Liver (tissue), 9 donors: Measurements from ENCODE around the gene PLEKHA5. TPM values are rescaled to one million over a fixed set of nuclear protein-coding genes. Genes with fewer than 3 reads are reported as not detected.
A peak's percentile ranks its signal among the peaks of the same experiment; 100 is the strongest.

Source experiments
- DNase-seq: peaks from one replicate; pipeline ENCODE4 v3.0.0-alpha.2; 2017; ENCODE audit warnings: low spot score
- H3K27ac ChIP-seq, 2 donors: one replicate each; pipeline ENCODE4 v1.7.0; 2013; ENCODE audit warnings: inconsistent platforms in 2 of 2, low read length in 2 of 2, control low read depth in 1 of 2, low read depth in 1 of 2, mild to moderate bottlenecking in 1 of 2
- H3K27me3 ChIP-seq, 4 donors: one replicate each; pipeline versions ENCODE4 v1.6.1 to v1.7.0; 2013; ENCODE audit warnings: low read length in 3 of 4, inconsistent platforms in 1 of 4, mild to moderate bottlenecking in 1 of 4, moderate library complexity in 1 of 4; ENCODE audit not compliant: control insufficient read depth in 4 of 4, insufficient read depth in 4 of 4
- H3K36me3 ChIP-seq, 4 donors: one replicate each; pipeline versions ENCODE4 v1.6.1 to v1.7.0; 2013; ENCODE audit warnings: low read length in 3 of 4, mild to moderate bottlenecking in 3 of 4, low read depth in 1 of 4, moderate library complexity in 1 of 4; ENCODE audit not compliant: control insufficient read depth in 4 of 4, insufficient read depth in 3 of 4
- H3K4me1 ChIP-seq, 4 donors: one replicate each; pipeline versions ENCODE4 v1.6.1 to v1.7.0; 2013; ENCODE audit warnings: low read length in 3 of 4, mild to moderate bottlenecking in 3 of 4, moderate library complexity in 1 of 4; ENCODE audit not compliant: control insufficient read depth in 4 of 4, insufficient read depth in 4 of 4
- H3K4me3 ChIP-seq, 3 donors: one replicate each; pipeline versions ENCODE4 v1.6.1 to v1.7.0; 2013; ENCODE audit warnings: low read length in 3 of 3, control low read depth in 1 of 3, low read depth in 1 of 3, mild to moderate bottlenecking in 1 of 3
- H3K9ac ChIP-seq, 2 donors: one replicate each; pipeline ENCODE4 v1.7.0; 2013; ENCODE audit warnings: low read length in 2 of 2, mild to moderate bottlenecking in 2 of 2, moderate library complexity in 2 of 2, control low read depth in 1 of 2, low read depth in 1 of 2
- H3K9me3 ChIP-seq, 4 donors: one replicate each; pipeline versions ENCODE4 v1.6.1 to v1.7.0; 2013; ENCODE audit warnings: low read length in 3 of 4; ENCODE audit not compliant: control insufficient read depth in 4 of 4
- CTCF ChIP-seq: fragments of 150-350 bp; IDR thresholded peaks from 2 replicates; pipeline ENCODE4 v1.5.1; 2017; ENCODE audit warnings: improper control_type of control experiment, low read depth, low read length; ENCODE audit not compliant: missing input control
- GABPA ChIP-seq, 2 donors: IDR thresholded peaks in 1 of 2; conservative IDR thresholded peaks in 1 of 2; 2 replicates each; pipeline ENCODE4 v1.6.1; 2016; ENCODE audit warnings: antibody characterized with exemption in 2 of 2, mild to moderate bottlenecking in 1 of 2, moderate library complexity in 1 of 2
- HNF4A ChIP-seq, 2 donors: conservative IDR thresholded peaks; 2 replicates each; pipeline ENCODE4 v1.6.1; 2016; ENCODE audit warnings: antibody characterized with exemption in 2 of 2, mild to moderate bottlenecking in 2 of 2
- HNF4G ChIP-seq: IDR thresholded peaks from 2 replicates; pipeline ENCODE4 v1.6.1; 2016; ENCODE audit warnings: antibody characterized with exemption
- JUND ChIP-seq, 2 donors: IDR thresholded peaks; 2 replicates each; pipeline ENCODE4 v1.6.1; 2016; ENCODE audit warnings: antibody characterized with exemption in 2 of 2
- MAX ChIP-seq: IDR thresholded peaks from 2 replicates; pipeline ENCODE4 v1.6.1; 2016; ENCODE audit warnings: antibody characterized with exemption
- NR2F2 ChIP-seq: IDR thresholded peaks from 2 replicates; pipeline ENCODE4 v1.6.1; 2016; ENCODE audit warnings: antibody characterized with exemption
- RAD21 ChIP-seq, 2 donors: IDR thresholded peaks; 2 replicates each; pipeline ENCODE4 v1.6.1; 2016; ENCODE audit warnings: antibody characterized with exemption in 2 of 2, mild to moderate bottlenecking in 2 of 2
- RXRA ChIP-seq, 2 donors: IDR thresholded peaks; 2 replicates each; pipeline ENCODE4 v1.6.1; 2017 to 2018; ENCODE audit warnings: antibody characterized with exemption in 2 of 2, mild to moderate bottlenecking in 1 of 2
- SP1 ChIP-seq: IDR thresholded peaks from 2 replicates; pipeline ENCODE4 v1.6.1; 2018; ENCODE audit warnings: antibody characterized with exemption, mild to moderate bottlenecking
- TAF1 ChIP-seq: conservative IDR thresholded peaks from 2 replicates; pipeline ENCODE4 v1.6.1; 2016; ENCODE audit warnings: antibody characterized with exemption, mild to moderate bottlenecking
- YY1 ChIP-seq: IDR thresholded peaks from 2 replicates; pipeline ENCODE4 v1.6.1; 2016; ENCODE audit warnings: antibody characterized with exemption, mild to moderate bottlenecking
- WGBS: extraction: QIAGEN DNeasy Blood & Tissue Kit; methylation state at CpG from one replicate; pipeline ENCODE4 v1.1.7; 2013; 5-methylcytosine and 5-hydroxymethylcytosine counted together
- polyA plus RNA-seq, 2 donors: library from polyadenylated mRNA; stranded (reverse) in 1 of 2; unstranded in 1 of 2; fragments of 200-250 nt in 1 of 2; fragments of >200 nt in 1 of 2; fragmentation: Nextera tagmentation in 1 of 2; extraction: Ambion mirVana in 1 of 2; gene quantifications; one replicate each; pipeline versions ENCODE4 v1.2.1 to v1.2.3, GENCODE V29; 2013 to 2015
- total RNA-seq, 2 donors: library from RNA; depleted of rRNA; stranded (reverse); fragments of >200 nt; gene quantifications; one replicate each; pipeline ENCODE4 v1.2.3, GENCODE V29; 2014
- TF ChIP-seq, protein P1 (sequence below): IDR thresholded peaks from 2 replicates; pipeline ENCODE4 v1.6.1; 2016; ENCODE audit warnings: antibody characterized with exemption, mild to moderate bottlenecking
- TF ChIP-seq, protein P2 (sequence below): IDR thresholded peaks from 2 replicates; pipeline ENCODE4 v1.6.1; 2016; ENCODE audit warnings: antibody characterized with exemption
- TF ChIP-seq, protein P3 (sequence below): IDR thresholded peaks from 2 replicates; pipeline ENCODE4 v1.6.1; 2016; ENCODE audit warnings: antibody characterized with exemption
- donor health status: healthy.
- donor health status: healthy.
- donor health status: healthy.
- donor health status: healthy.
- donor health status: healthy.

Gene PLEKHA5
- total and polyA plus RNA-seq, 4 donors, result 4.6 to 25.5 (median 16.8) TPM

GRCh38 chr12:19127270-19127669, 2.3 kb upstream of the PLEKHA5 start:
- H3K4me1 ChIP-seq, result peaks cover 3 to 14% (median 5%) of the 10 kb centered on the region in 4 donors
- no peak overlapping the region for H3K27ac ChIP-seq
- peak overlapping the region in 1 of 3 donors; percentile 25 for H3K4me3 ChIP-seq
- TF ChIP-seq RXRA (IDR thresholded peaks at IDR 0.05) (no peak), RAD21 (IDR thresholded peaks at IDR 0.05) (no peak), YY1 (no peak), TAF1 (no peak), HNF4A (conservative IDR thresholded peaks at IDR 0.05) (no peak)
- TF ChIP-seq, protein P1, sequence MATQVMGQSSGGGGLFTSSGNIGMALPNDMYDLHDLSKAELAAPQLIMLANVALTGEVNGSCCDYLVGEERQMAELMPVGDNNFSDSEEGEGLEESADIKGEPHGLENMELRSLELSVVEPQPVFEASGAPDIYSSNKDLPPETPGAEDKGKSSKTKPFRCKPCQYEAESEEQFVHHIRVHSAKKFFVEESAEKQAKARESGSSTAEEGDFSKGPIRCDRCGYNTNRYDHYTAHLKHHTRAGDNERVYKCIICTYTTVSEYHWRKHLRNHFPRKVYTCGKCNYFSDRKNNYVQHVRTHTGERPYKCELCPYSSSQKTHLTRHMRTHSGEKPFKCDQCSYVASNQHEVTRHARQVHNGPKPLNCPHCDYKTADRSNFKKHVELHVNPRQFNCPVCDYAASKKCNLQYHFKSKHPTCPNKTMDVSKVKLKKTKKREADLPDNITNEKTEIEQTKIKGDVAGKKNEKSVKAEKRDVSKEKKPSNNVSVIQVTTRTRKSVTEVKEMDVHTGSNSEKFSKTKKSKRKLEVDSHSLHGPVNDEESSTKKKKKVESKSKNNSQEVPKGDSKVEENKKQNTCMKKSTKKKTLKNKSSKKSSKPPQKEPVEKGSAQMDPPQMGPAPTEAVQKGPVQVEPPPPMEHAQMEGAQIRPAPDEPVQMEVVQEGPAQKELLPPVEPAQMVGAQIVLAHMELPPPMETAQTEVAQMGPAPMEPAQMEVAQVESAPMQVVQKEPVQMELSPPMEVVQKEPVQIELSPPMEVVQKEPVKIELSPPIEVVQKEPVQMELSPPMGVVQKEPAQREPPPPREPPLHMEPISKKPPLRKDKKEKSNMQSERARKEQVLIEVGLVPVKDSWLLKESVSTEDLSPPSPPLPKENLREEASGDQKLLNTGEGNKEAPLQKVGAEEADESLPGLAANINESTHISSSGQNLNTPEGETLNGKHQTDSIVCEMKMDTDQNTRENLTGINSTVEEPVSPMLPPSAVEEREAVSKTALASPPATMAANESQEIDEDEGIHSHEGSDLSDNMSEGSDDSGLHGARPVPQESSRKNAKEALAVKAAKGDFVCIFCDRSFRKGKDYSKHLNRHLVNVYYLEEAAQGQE, result no peak
- H3K27me3 ChIP-seq, result no peaks in the 10 kb centered on the region
- H3K9me3 ChIP-seq, result peaks cover 2 to 12% (median 7%) of the 10 kb centered on the region in 4 donors
- DNase-seq, result no peak
- no peaks in the 10 kb centered on the region for H3K36me3 ChIP-seq
- H3K9ac ChIP-seq, result no peak overlapping the region

GRCh38 chr12:19128485-19128884, 1.0 kb upstream of the PLEKHA5 start:
- 42% methylated on average over 2 of the region's 2 CpGs for WGBS
- Histone ChIP-seq H3K27ac (peak overlapping the region; percentile 84), H3K27me3 (no peaks in the 10 kb centered on the region), H3K36me3 (no peaks in the 10 kb centered on the region), H3K9ac (no peak overlapping the region), H3K4me3 (no peak overlapping the region), H3K9me3 (peaks cover 2 to 12% (median 7%) of the 10 kb centered on the region in 4 donors), H3K4me1 (peaks cover 3 to 20% (median 5%) of the 10 kb centered on the region in 4 donors)
- no peak for DNase-seq
- TF ChIP-seq JUND (IDR thresholded peaks at IDR 0.05) (no peak), RAD21 (IDR thresholded peaks at IDR 0.05) (peak in 1 of 2 donors; percentile 13), NR2F2 (no peak)
- TF ChIP-seq, protein P1, result no peak

GRCh38 chr12:19129122-19129485, 429 bp upstream of the PLEKHA5 start:
- H3K27me3 ChIP-seq, result no peaks in the 10 kb centered on the region
- H3K4me3 ChIP-seq, result peak overlapping the region; percentile 33 to 93 (median 66)
- H3K9ac ChIP-seq, result peak overlapping the region; percentile 69 to 84
- H3K4me1 ChIP-seq, result peaks cover 3 to 20% (median 5%) of the 10 kb centered on the region in 4 donors
- H3K36me3 ChIP-seq, result no peaks in the 10 kb centered on the region
- no peak for DNase-seq
- peak overlapping the region; percentile 84 for H3K27ac ChIP-seq
- WGBS, result 1% methylated on average over 12 of the region's 12 CpGs
- peaks cover 2 to 12% (median 7%) of the 10 kb centered on the region in 4 donors for H3K9me3 ChIP-seq
- TF ChIP-seq JUND (IDR thresholded peaks at IDR 0.05), result peak in 1 of 2 donors; percentile 8
- peak; percentile 19 to 44 for TF ChIP-seq RAD21 (IDR thresholded peaks at IDR 0.05)
- TF ChIP-seq SP1, result peak; percentile 56
- no peak for TF ChIP-seq TAF1
- TF ChIP-seq HNF4A (conservative IDR thresholded peaks at IDR 0.05), result peak; percentile 45 to 58
- TF ChIP-seq MAX, result no peak
- no peak for TF ChIP-seq CTCF
- TF ChIP-seq, protein P2, sequence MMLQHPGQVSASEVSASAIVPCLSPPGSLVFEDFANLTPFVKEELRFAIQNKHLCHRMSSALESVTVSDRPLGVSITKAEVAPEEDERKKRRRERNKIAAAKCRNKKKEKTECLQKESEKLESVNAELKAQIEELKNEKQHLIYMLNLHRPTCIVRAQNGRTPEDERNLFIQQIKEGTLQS, result no peak
- TF ChIP-seq, protein P3, sequence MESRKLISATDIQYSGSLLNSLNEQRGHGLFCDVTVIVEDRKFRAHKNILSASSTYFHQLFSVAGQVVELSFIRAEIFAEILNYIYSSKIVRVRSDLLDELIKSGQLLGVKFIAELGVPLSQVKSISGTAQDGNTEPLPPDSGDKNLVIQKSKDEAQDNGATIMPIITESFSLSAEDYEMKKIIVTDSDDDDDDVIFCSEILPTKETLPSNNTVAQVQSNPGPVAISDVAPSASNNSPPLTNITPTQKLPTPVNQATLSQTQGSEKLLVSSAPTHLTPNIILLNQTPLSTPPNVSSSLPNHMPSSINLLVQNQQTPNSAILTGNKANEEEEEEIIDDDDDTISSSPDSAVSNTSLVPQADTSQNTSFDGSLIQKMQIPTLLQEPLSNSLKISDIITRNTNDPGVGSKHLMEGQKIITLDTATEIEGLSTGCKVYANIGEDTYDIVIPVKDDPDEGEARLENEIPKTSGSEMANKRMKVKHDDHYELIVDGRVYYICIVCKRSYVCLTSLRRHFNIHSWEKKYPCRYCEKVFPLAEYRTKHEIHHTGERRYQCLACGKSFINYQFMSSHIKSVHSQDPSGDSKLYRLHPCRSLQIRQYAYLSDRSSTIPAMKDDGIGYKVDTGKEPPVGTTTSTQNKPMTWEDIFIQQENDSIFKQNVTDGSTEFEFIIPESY, result no peak
- TF ChIP-seq RXRA (IDR thresholded peaks at IDR 0.05), result no peak
- no peak for TF ChIP-seq GABPA (IDR thresholded peaks at IDR 0.05 in 1 of 2, conservative IDR thresholded peaks at IDR 0.05 in 1 of 2)
- peak; percentile 28 for TF ChIP-seq YY1
- no peak for TF ChIP-seq HNF4G
